CD14-positive monocyte (primary cell): ENCODE measurements around the gene FEZ2. TPM values are rescaled to one million over a fixed set of nuclear protein-coding genes. Genes with fewer than 3 reads are reported as not detected.

Experiments used
- DNase-seq, 3 donors: peaks; one replicate each; pipeline ENCODE4 v3.0.0-alpha.2; 2011 to 2022
- H2AFZ ChIP-seq: 2 replicates; pipeline ENCODE4 v1.6.0; 2012; ENCODE audit warnings: mild to moderate bottlenecking, low read depth, low read length, inconsistent platforms; ENCODE audit not compliant: insufficient read depth, poor library complexity, severe bottlenecking
- H3K27ac ChIP-seq, 2 donors: 1 replicate in 1 of 2; 2 replicates in 1 of 2; pipeline ENCODE4 v1.5.1; 2012 to 2013; ENCODE audit warnings: low read length in 2 of 2, control low read depth in 1 of 2, inconsistent platforms in 1 of 2, low read depth in 1 of 2, mild to moderate bottlenecking in 1 of 2
- H3K27me3 ChIP-seq, 2 donors: one replicate each; pipeline versions ENCODE4 v1.6.0 to v1.6.1; 2011 to 2013; ENCODE audit warnings: low read length in 2 of 2; ENCODE audit not compliant: control insufficient read depth in 2 of 2, insufficient read depth in 2 of 2
- H3K36me3 ChIP-seq, 2 donors: replicated peaks in 1 of 2; 1 replicate in 1 of 2; 2 replicates in 1 of 2; pipeline versions ENCODE4 v1.5.1 to v1.6.1; 2012 to 2013; ENCODE audit warnings: low read length in 2 of 2, control low read depth in 1 of 2, inconsistent platforms in 1 of 2, mild to moderate bottlenecking in 1 of 2; ENCODE audit not compliant: insufficient read depth in 2 of 2, control insufficient read depth in 1 of 2
- H3K4me1 ChIP-seq, 2 donors: 1 replicate in 1 of 2; 2 replicates in 1 of 2; pipeline versions ENCODE4 v1.5.1 to v1.6.1; 2012 to 2013; ENCODE audit warnings: low read length in 2 of 2, control low read depth in 1 of 2, inconsistent platforms in 1 of 2, mild to moderate bottlenecking in 1 of 2, moderate library complexity in 1 of 2; ENCODE audit not compliant: insufficient read depth in 2 of 2, control insufficient read depth in 1 of 2
- H3K4me2 ChIP-seq: replicated peaks from 2 replicates; pipeline ENCODE3; 2012; ENCODE audit warnings: low read length, moderate library complexity, mild to moderate bottlenecking; ENCODE audit not compliant: poor library complexity, severe bottlenecking; ENCODE audit errors: extremely low read depth
- H3K4me3 ChIP-seq, 3 experiments: fragments of 200-600 bp in 1 of 3; sonication (generic) in 1 of 3; replicated peaks in 1 of 3; 1 replicate in 2 of 3; 2 replicates in 1 of 3; pipeline ENCODE4 v1.5.1; 2011 to 2013; ENCODE audit warnings: low read length in 3 of 3, mild to moderate bottlenecking in 3 of 3, control low read depth in 2 of 3, low read depth in 2 of 3, inconsistent platforms in 1 of 3, moderate library complexity in 1 of 3
- H3K79me2 ChIP-seq: 2 replicates; pipeline ENCODE4 v1.6.0; 2012; ENCODE audit warnings: mild to moderate bottlenecking, control low read depth, inconsistent platforms, low read length, moderate library complexity; ENCODE audit not compliant: insufficient read depth
- H3K9ac ChIP-seq: 2 replicates; pipeline ENCODE4 v1.6.0; 2017; ENCODE audit warnings: low read length, mild to moderate bottlenecking; ENCODE audit not compliant: insufficient read depth, poor library complexity, severe bottlenecking
- H3K9me3 ChIP-seq, 2 donors: replicated peaks in 1 of 2; 1 replicate in 1 of 2; 2 replicates in 1 of 2; pipeline versions ENCODE4 v1.5.1 to v1.6.1; 2012 to 2013; ENCODE audit warnings: low read length in 2 of 2, control low read depth in 1 of 2; ENCODE audit not compliant: control insufficient read depth in 1 of 2, insufficient read depth in 1 of 2
- H4K20me1 ChIP-seq: 2 replicates; pipeline ENCODE4 v1.6.0; 2012; ENCODE audit warnings: mild to moderate bottlenecking, low read length, control low read depth, moderate library complexity; ENCODE audit not compliant: insufficient read depth
- H3K27ac Mint-ChIP-seq, 7 donors: one replicate each; pipeline ENCODE4 v1.8.0; 2020; ENCODE audit warnings: mild to moderate bottlenecking in 7 of 7, mixed read lengths in 7 of 7, moderate library complexity in 6 of 7, inconsistent platforms in 2 of 7
- H3K27me3 Mint-ChIP-seq, 3 donors: one replicate each; pipeline ENCODE4 v1.8.0; 2021 to 2022; ENCODE audit warnings: low read depth in 3 of 3, mild to moderate bottlenecking in 3 of 3, mixed read lengths in 3 of 3, moderate library complexity in 3 of 3, inconsistent platforms in 1 of 3
- H3K36me3 Mint-ChIP-seq, 2 donors: one replicate each; pipeline ENCODE4 v1.8.0; 2020; ENCODE audit warnings: mixed read lengths in 2 of 2, inconsistent platforms in 1 of 2, mild to moderate bottlenecking in 1 of 2
- H3K4me1 Mint-ChIP-seq: one replicate; pipeline ENCODE4 v1.8.0; 2020; ENCODE audit warnings: mild to moderate bottlenecking, mixed read lengths
- H3K4me3 Mint-ChIP-seq, 2 donors: one replicate each; pipeline ENCODE4 v1.8.0; 2020; ENCODE audit warnings: mild to moderate bottlenecking in 2 of 2, mixed read lengths in 2 of 2, moderate library complexity in 1 of 2
- H3K9me3 Mint-ChIP-seq, 7 donors: one replicate each; pipeline ENCODE4 v1.8.0; 2020 to 2022; ENCODE audit warnings: mixed read lengths in 7 of 7, mild to moderate bottlenecking in 6 of 7, moderate library complexity in 6 of 7, inconsistent platforms in 2 of 7
- WGBS: methylation state at CpG from one replicate; pipeline ENCODE4 v1.1.5; 2013; ENCODE audit warnings: missing lambda C conversion rate; ENCODE audit not compliant: insufficient coverage; 5-methylcytosine and 5-hydroxymethylcytosine counted together
- intact Hi-C, 2 donors: fragments of 100-400 bp; cut with micrococcal nuclease; formaldehyde crosslinking; loops; one replicate each; pipeline versions ENCODE4 v1.15.0 to v1.15.1; 2023
- polyA plus RNA-seq, 3 donors: library from polyadenylated mRNA; depleted of rRNA in 1 of 3; unstranded in 2 of 3; stranded (reverse) in 1 of 3; fragments of 300-500 nt in 2 of 3; fragments of >200 nt in 1 of 3; fragmentation: Illumina TruSeq in 2 of 3; gene quantifications; 1 replicate in 2 of 3; 2 replicates in 1 of 3; pipeline ENCODE4 v1.2.3, GENCODE V29; 2012 to 2021
- TF ChIP-seq, protein P1 (sequence below): fragments of 200-600 bp; IDR thresholded peaks from one replicate; pipeline ENCODE4 v1.8.0; 2022; ENCODE audit warnings: antibody characterized with exemption, mild to moderate bottlenecking

Gene FEZ2
- polyA plus RNA-seq, 3 donors = 6.9 to 15.6 (median 8.7) TPM

DNA sequence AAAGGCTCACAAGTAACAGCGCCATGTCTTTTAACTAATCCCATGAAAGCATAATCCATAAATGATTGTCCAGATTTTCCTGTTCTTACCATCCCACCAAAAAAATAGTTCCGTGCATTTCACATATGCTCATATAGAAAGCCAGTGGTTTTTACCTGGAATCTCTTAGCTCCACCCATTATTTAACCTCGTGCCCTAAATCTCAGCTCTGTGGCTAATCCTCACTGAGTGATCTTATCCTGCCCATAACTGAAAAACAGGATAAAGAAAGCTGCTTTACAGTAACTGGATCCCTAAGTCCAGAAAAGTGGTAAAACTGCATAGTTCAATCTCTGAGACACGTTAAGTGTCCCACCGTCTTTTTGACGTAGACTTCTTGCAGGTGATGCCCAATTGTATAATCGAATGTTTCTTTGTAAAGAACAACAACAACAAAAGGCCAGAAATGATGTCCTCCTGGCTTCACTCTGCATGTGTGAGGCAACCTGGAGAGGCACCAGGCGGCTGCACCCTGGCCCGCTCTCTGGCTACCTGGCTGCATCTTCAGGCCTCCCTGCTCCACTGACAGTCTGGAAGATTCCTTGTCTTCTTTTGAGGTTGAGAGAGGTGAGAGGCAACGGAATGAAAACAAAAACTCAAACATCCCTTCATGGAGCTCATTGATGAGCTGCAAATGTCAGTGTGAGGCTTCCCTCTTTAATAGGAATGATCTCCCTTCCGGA, 38.6 kb downstream of the FEZ2 start:
- Histone ChIP-seq H3K4me1 (peaks cover 41 to 49% of the 10 kb centered on the region in 2 donors), H2AFZ (no peak overlapping the region), H3K9ac (no peak overlapping the region), H3K79me2 (peaks cover 18% of the 10 kb centered on the region), H3K27ac (no peak overlapping the region), H3K4me3 (no peak overlapping the region), H3K9me3 (no peaks in the 10 kb centered on the region), H4K20me1 (no peaks in the 10 kb centered on the region), H3K4me2 (no peak overlapping the region), H3K36me3 (peaks cover 12 to 52% of the 10 kb centered on the region in 2 donors), H3K27me3 (no peaks in the 10 kb centered on the region)
- H3K36me3 Mint-ChIP-seq = peaks cover 34 to 52% of the 10 kb centered on the region in 2 donors
- no peaks in the 10 kb centered on the region for H3K27me3 Mint-ChIP-seq
- peaks cover 46% of the 10 kb centered on the region for H3K4me1 Mint-ChIP-seq
- H3K27ac Mint-ChIP-seq = peak overlapping the region in 3 of 7 donors; percentile 3 to 46 (median 9)
- intact Hi-C loops = no loop called here
- H3K4me3 Mint-ChIP-seq = no peak overlapping the region
- H3K9me3 Mint-ChIP-seq = no peaks in the 10 kb centered on the region
- TF ChIP-seq, protein P1, sequence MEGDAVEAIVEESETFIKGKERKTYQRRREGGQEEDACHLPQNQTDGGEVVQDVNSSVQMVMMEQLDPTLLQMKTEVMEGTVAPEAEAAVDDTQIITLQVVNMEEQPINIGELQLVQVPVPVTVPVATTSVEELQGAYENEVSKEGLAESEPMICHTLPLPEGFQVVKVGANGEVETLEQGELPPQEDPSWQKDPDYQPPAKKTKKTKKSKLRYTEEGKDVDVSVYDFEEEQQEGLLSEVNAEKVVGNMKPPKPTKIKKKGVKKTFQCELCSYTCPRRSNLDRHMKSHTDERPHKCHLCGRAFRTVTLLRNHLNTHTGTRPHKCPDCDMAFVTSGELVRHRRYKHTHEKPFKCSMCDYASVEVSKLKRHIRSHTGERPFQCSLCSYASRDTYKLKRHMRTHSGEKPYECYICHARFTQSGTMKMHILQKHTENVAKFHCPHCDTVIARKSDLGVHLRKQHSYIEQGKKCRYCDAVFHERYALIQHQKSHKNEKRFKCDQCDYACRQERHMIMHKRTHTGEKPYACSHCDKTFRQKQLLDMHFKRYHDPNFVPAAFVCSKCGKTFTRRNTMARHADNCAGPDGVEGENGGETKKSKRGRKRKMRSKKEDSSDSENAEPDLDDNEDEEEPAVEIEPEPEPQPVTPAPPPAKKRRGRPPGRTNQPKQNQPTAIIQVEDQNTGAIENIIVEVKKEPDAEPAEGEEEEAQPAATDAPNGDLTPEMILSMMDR = no peak
- no peak for DNase-seq
- WGBS = 94% methylated on average over 7 of the region's 11 CpGs

DNA sequence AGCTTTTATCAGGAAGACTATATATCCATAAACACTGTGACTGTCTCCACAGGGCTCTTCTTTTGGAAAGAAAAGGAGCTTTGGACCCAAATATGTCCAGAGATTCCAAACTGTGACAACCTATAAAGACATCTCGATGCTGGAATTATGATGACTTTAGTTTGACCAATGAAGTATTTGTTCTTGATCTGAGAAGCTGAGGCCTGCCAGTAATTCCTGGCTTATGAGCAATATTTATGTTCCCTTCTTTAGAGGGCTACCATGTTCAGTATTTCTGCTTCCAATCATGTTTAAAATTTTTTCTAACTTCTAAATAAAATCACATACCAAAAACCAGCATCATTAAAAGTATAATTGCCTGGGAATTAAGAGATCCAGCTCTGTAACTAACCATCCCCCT, 41.1 kb downstream of the FEZ2 start:
- TF ChIP-seq, protein P1 = no peak
- no peaks in the 10 kb centered on the region for H4K20me1 ChIP-seq
- intact Hi-C loops = no loop called here
- H3K4me3 ChIP-seq = no peak overlapping the region
- H3K4me1 ChIP-seq = peaks cover 35 to 39% of the 10 kb centered on the region in 2 donors
- no peak for DNase-seq
- no peak overlapping the region for H2AFZ ChIP-seq
- Mint-ChIP-seq H3K9me3 (no peaks in the 10 kb centered on the region), H3K36me3 (peaks cover 44 to 58% of the 10 kb centered on the region in 2 donors), H3K27ac (no peak overlapping the region), H3K27me3 (no peaks in the 10 kb centered on the region), H3K4me3 (no peak overlapping the region), H3K4me1 (peaks cover 40% of the 10 kb centered on the region)
- no peak overlapping the region for H3K9ac ChIP-seq
- no peaks in the 10 kb centered on the region for H3K27me3 ChIP-seq
- peaks cover 14 to 63% of the 10 kb centered on the region in 2 donors for H3K36me3 ChIP-seq
- peaks cover 9% of the 10 kb centered on the region for H3K79me2 ChIP-seq
- H3K27ac ChIP-seq = no peak overlapping the region
- no peaks in the 10 kb centered on the region for H3K9me3 ChIP-seq
- WGBS = no CpG with 5 or more reads among the region's 1 CpG
- no peak overlapping the region for H3K4me2 ChIP-seq
